HG02884 (cell line): ENCODE results near the gene WWP2.

Experiments
- ATAC-seq: cut with Tn5 transposase; IDR thresholded peaks from one replicate; pipeline ENCODE4 v1.9.1; 2021; ENCODE audit warnings: mild to moderate bottlenecking, moderate library complexity; ENCODE audit not compliant: unreplicated experiment

Gene WWP2

GRCh38 chr16:69924041-69924775 lies 162.1 kb downstream of the WWP2 start:
- ATAC-seq: no peak

- ATAC-seq: no peak
Observed at GRCh38 chr16:69924777-69925191, 162.7 kb downstream of the WWP2 start.

- ATAC-seq: no peak
Observed at GRCh38 chr16:69925311-69925710, 163.2 kb downstream of the WWP2 start.

- no peak for ATAC-seq
Observed at GRCh38 chr16:69926241-69926640, 164.1 kb downstream of the WWP2 start.

- no peak for ATAC-seq
Observed at GRCh38 chr16:69927056-69927757, 165.1 kb downstream of the WWP2 start.

GRCh38 chr16:69928856-69929400 lies 166.8 kb downstream of the WWP2 start:
- no peak for ATAC-seq

GRCh38 chr16:69929480-69929879 lies 167.3 kb downstream of the WWP2 start:
- ATAC-seq: no peak

- ATAC-seq: no peak
Observed at GRCh38 chr16:69930117-69930776, 168.1 kb downstream of the WWP2 start.

- ATAC-seq: no peak
Observed at GRCh38 chr16:69931631-69932030, 169.5 kb downstream of the WWP2 start.

- ATAC-seq: no peak
Observed at GRCh38 chr16:69932228-69932627, 170.1 kb downstream of the WWP2 start.

- ATAC-seq: no peak
Observed at GRCh38 chr16:69932691-69933392, 170.7 kb downstream of the WWP2 start.

- ATAC-seq: no peak
Observed at GRCh38 chr16:69934044-69934443, 171.9 kb downstream of the WWP2 start.

GRCh38 chr16:69934751-69935150 lies 172.6 kb downstream of the WWP2 start:
- no peak for ATAC-seq

- no peak for ATAC-seq
Observed at GRCh38 chr16:69935278-69935711, 173.2 kb downstream of the WWP2 start.

- no peak for ATAC-seq
Observed at GRCh38 chr16:69935740-69936139, 173.6 kb downstream of the WWP2 start.

GRCh38 chr16:69936252-69936651 lies 174.1 kb downstream of the WWP2 start:
- ATAC-seq: no peak

- ATAC-seq: no peak
Observed at GRCh38 chr16:69936751-69937211, 174.6 kb downstream of the WWP2 start.

GRCh38 chr16:69937465-69937951 lies 175.4 kb downstream of the WWP2 start:
- ATAC-seq: no peak

- no peak for ATAC-seq
Observed at GRCh38 chr16:69938981-69939820, 177.1 kb downstream of the WWP2 start.
